GM23248 (cell line): ENCODE results near the gene MBNL3. TPM values are rescaled to one million over a fixed set of nuclear protein-coding genes. Genes with fewer than 3 reads are reported as not detected.

Source experiments
- DNase-seq: peaks from one replicate; pipeline ENCODE4 v3.0.0-alpha.2; 2015
- H2AFZ ChIP-seq: fragments of 200-600 bp; sonication (generic); 2 replicates; pipeline ENCODE4 v1.6.1; 2016; ENCODE audit warnings: antibody characterized with exemption
- H3F3A ChIP-seq: fragments of 200-600 bp; sonication (generic); 2 replicates; pipeline ENCODE4 v1.6.1; 2016; ENCODE audit warnings: mild to moderate bottlenecking, antibody characterized with exemption, mixed run types; ENCODE audit not compliant: insufficient read depth
- H3K27ac ChIP-seq: fragments of 200-600 bp; sonication (generic); 2 replicates; pipeline ENCODE4 v1.5.1; 2016; ENCODE audit warnings: mild to moderate bottlenecking
- H3K27me3 ChIP-seq: fragments of 200-600 bp; sonication (generic); replicated peaks from 2 replicates; pipeline ENCODE4 v1.6.1; 2016; ENCODE audit warnings: mild to moderate bottlenecking; ENCODE audit not compliant: insufficient read depth
- H3K36me3 ChIP-seq: fragments of 200-600 bp; sonication (generic); 2 replicates; pipeline ENCODE4 v1.6.1; 2016; ENCODE audit warnings: low read depth, mild to moderate bottlenecking
- H3K4me1 ChIP-seq: fragments of 200-600 bp; sonication (generic); 2 replicates; pipeline ENCODE4 v1.6.1; 2016; ENCODE audit warnings: mild to moderate bottlenecking; ENCODE audit not compliant: insufficient read depth
- H3K4me2 ChIP-seq: fragments of 200-600 bp; sonication (generic); one replicate; pipeline ENCODE4 v1.6.1; 2016; ENCODE audit warnings: mild to moderate bottlenecking; ENCODE audit not compliant: unreplicated experiment
- H3K4me3 ChIP-seq: fragments of 200-600 bp; sonication (generic); 2 replicates; pipeline ENCODE4 v1.5.1; 2016; ENCODE audit warnings: mild to moderate bottlenecking
- H3K79me2 ChIP-seq: fragments of 200-600 bp; sonication (generic); 2 replicates; pipeline ENCODE4 v1.6.1; 2016; ENCODE audit warnings: mild to moderate bottlenecking; ENCODE audit not compliant: insufficient read depth
- H3K9ac ChIP-seq: fragments of 200-600 bp; sonication (generic); 2 replicates; pipeline ENCODE4 v1.6.1; 2016; ENCODE audit warnings: mild to moderate bottlenecking
- H3K9me2 ChIP-seq: fragments of 200-600 bp; sonication (generic); 2 replicates; pipeline ENCODE4 v1.6.1; 2016; ENCODE audit warnings: mixed run types, mild to moderate bottlenecking, moderate library complexity; ENCODE audit not compliant: insufficient read depth
- H3K9me3 ChIP-seq: fragments of 200-600 bp; sonication (generic); one replicate; pipeline ENCODE4 v1.6.1; 2017; ENCODE audit warnings: low read depth
- H4K20me1 ChIP-seq: fragments of 200-600 bp; sonication (generic); 2 replicates; pipeline ENCODE4 v1.6.0; 2016; ENCODE audit not compliant: insufficient read depth
- EZH2 ChIP-seq: fragments of 200-600 bp; sonication (generic); IDR thresholded peaks from 2 replicates; pipeline ENCODE4 v1.6.1; 2018; ENCODE audit warnings: antibody characterized with exemption, mild to moderate bottlenecking; ENCODE audit not compliant: insufficient read depth, poor library complexity, severe bottlenecking
- EZH2phosphoT487 ChIP-seq: fragments of 200-600 bp; sonication (generic); IDR thresholded peaks from 2 replicates; pipeline ENCODE4 v1.6.1; 2018; ENCODE audit warnings: antibody characterized with exemption, moderate library complexity, mild to moderate bottlenecking, low read depth; ENCODE audit not compliant: insufficient read depth
- WGBS, 2 experiments: methylation state at CpG; one replicate each; pipeline ENCODE4 v1.1.6; 2015 to 2017; ENCODE audit warnings: low lambda C conversion rate in 2 of 2, low coverage in 1 of 2; ENCODE audit errors: missing lambda C conversion rate in 2 of 2; 5-methylcytosine and 5-hydroxymethylcytosine counted together
- in situ Hi-C: fragments of 300-500 bp; cut with MboI; formaldehyde crosslinking; loops from 2 replicates; pipeline ENCODE4 v1.15.0; 2020
- polyA plus RNA-seq: library from polyadenylated mRNA; unstranded; fragments of >200 nt; fragmentation: Nextera tagmentation; extraction: Ambion mirVana; gene quantifications from 2 replicates; pipeline ENCODE4 v1.2.1, GENCODE V29; 2016
- total RNA-seq: library from RNA; depleted of rRNA; stranded (reverse); fragments of >200 nt; shearing (Covaris generic); gene quantifications from 2 replicates; pipeline ENCODE4 v1.2.3, GENCODE V29; 2014

The MBNL3 gene
- total and polyA plus RNA-seq, 2 experiments from 2014 or later: 0.88 to 2.4 TPM

- Histone ChIP-seq H3K27ac (no peak overlapping the region), H3K9me3 (no peaks in the 10 kb centered on the region), H4K20me1 (no peaks in the 10 kb centered on the region), H3K9me2 (no peaks in the 10 kb centered on the region), H3K4me2 (no peak overlapping the region), H3K27me3 (no peaks in the 10 kb centered on the region), H3K9ac (no peak overlapping the region), H3K4me3 (no peak overlapping the region), H3F3A (no peaks in the 10 kb centered on the region), H3K4me1 (no peaks in the 10 kb centered on the region), H2AFZ (no peak overlapping the region), H3K36me3 (no peaks in the 10 kb centered on the region), H3K79me2 (no peaks in the 10 kb centered on the region)
- whole genome bisulfite sequencing, 2 experiments: 57 to 62% methylated on average over 2 to 4 of the region's 4 CpGs
- in situ Hi-C loops: no loop called here
- TF ChIP-seq EZH2phosphoT487: no peak
- no peak for TF ChIP-seq EZH2
- peak; percentile 3 for DNase-seq
These were observed 94.8 kb downstream of the MBNL3 start for GRCh38 chrX:132393992-132394391.

- no peak overlapping the region for H3K4me2 ChIP-seq
- peak; percentile 1 for DNase-seq
- TF ChIP-seq EZH2phosphoT487 (no peak), EZH2 (no peak)
- no peaks in the 10 kb centered on the region for H3K79me2 ChIP-seq
- H3K4me3 ChIP-seq: no peak overlapping the region
- H3K27me3 ChIP-seq: no peaks in the 10 kb centered on the region
- no peak overlapping the region for H3K9ac ChIP-seq
- no peaks in the 10 kb centered on the region for H3K4me1 ChIP-seq
- no peaks in the 10 kb centered on the region for H4K20me1 ChIP-seq
- no peak overlapping the region for H2AFZ ChIP-seq
- in situ Hi-C loops: no loop called here
- H3K9me3 ChIP-seq: no peaks in the 10 kb centered on the region
- no peak overlapping the region for H3K27ac ChIP-seq
- no peaks in the 10 kb centered on the region for H3F3A ChIP-seq
- H3K36me3 ChIP-seq: no peaks in the 10 kb centered on the region
- WGBS, 2 experiments: 35 to 86% methylated on average over 1 of the region's 1 CpG
- H3K9me2 ChIP-seq: no peaks in the 10 kb centered on the region
These were observed 95.4 kb downstream of the MBNL3 start for GRCh38 chrX:132393485-132393884.

DNA sequence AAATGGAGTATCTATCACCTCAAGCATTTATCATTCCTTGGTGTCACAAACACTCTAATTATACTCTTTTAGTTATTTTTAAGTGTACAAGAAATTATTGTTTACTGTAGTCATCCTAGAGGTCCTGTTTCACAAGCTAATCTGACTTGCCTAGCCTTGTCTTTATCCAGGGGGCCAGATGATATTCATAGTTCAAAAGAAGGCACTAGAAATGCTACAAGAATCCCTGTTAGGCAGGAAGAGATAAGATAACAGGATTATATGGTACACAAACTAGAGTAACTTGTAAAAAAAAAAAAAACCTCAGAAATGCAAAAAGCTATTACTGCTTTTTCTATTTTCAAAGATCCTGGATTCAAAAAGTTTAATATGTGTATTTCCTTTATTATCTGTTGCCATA is 95.8 kb downstream of the MBNL3 start:
- no peak overlapping the region for H3K9ac ChIP-seq
- in situ Hi-C loops: no loop called here
- H3K27me3 ChIP-seq: no peaks in the 10 kb centered on the region
- H3K9me2 ChIP-seq: no peaks in the 10 kb centered on the region
- no peak overlapping the region for H3K4me3 ChIP-seq
- H3K36me3 ChIP-seq: no peaks in the 10 kb centered on the region
- H3K4me1 ChIP-seq: no peaks in the 10 kb centered on the region
- H3K4me2 ChIP-seq: no peak overlapping the region
- TF ChIP-seq EZH2 (no peak), EZH2phosphoT487 (no peak)
- no peaks in the 10 kb centered on the region for H3F3A ChIP-seq
- H2AFZ ChIP-seq: no peak overlapping the region
- no peak for DNase-seq
- no peaks in the 10 kb centered on the region for H3K9me3 ChIP-seq
- no peaks in the 10 kb centered on the region for H4K20me1 ChIP-seq
- no peak overlapping the region for H3K27ac ChIP-seq
- H3K79me2 ChIP-seq: no peaks in the 10 kb centered on the region

DNA sequence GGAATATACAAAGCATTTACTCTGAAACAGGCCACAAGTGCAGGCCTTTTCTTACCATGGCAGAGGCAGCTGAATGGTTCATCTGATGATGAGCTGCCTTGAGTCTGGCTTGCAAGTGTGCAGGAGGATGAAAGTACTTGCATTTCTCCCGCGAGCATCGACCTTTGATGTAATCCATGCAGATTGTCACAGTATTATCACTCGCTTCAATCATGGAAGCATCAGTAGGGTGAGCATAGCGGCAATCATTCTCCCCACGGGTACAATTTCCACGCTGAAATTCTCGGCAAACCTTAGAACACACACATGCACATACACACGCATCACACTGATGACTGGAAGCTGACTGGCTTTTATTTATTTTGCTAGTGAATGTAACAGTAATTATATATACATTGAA is 98.0 kb downstream of the MBNL3 start:
- H3K4me3 ChIP-seq: no peak overlapping the region
- H3K9me3 ChIP-seq: no peaks in the 10 kb centered on the region
- DNase-seq: no peak
- H3F3A ChIP-seq: no peaks in the 10 kb centered on the region
- WGBS, 2 experiments: 97 to 99% methylated on average over 8 to 9 of the region's 9 CpGs
- in situ Hi-C loops: no loop called here
- no peaks in the 10 kb centered on the region for H3K79me2 ChIP-seq
- H3K9me2 ChIP-seq: no peaks in the 10 kb centered on the region
- no peaks in the 10 kb centered on the region for H3K27me3 ChIP-seq
- H3K9ac ChIP-seq: no peak overlapping the region
- no peaks in the 10 kb centered on the region for H3K4me1 ChIP-seq
- no peak overlapping the region for H3K27ac ChIP-seq
- H3K4me2 ChIP-seq: no peak overlapping the region
- TF ChIP-seq EZH2phosphoT487 (no peak), EZH2 (no peak)
- H4K20me1 ChIP-seq: no peaks in the 10 kb centered on the region
- H3K36me3 ChIP-seq: no peaks in the 10 kb centered on the region
- H2AFZ ChIP-seq: no peak overlapping the region

- H3K9ac ChIP-seq: no peak overlapping the region
- no peaks in the 10 kb centered on the region for H3K27me3 ChIP-seq
- H3F3A ChIP-seq: no peaks in the 10 kb centered on the region
- H3K4me3 ChIP-seq: no peak overlapping the region
- TF ChIP-seq EZH2phosphoT487 (no peak), EZH2 (no peak)
- in situ Hi-C loops: no loop called here
- H3K36me3 ChIP-seq: no peaks in the 10 kb centered on the region
- H4K20me1 ChIP-seq: no peaks in the 10 kb centered on the region
- H2AFZ ChIP-seq: no peak overlapping the region
- no peaks in the 10 kb centered on the region for H3K4me1 ChIP-seq
- no peaks in the 10 kb centered on the region for H3K9me2 ChIP-seq
- no peaks in the 10 kb centered on the region for H3K79me2 ChIP-seq
- WGBS, 2 experiments: 92 to 100% methylated on average over 2 of the region's 2 CpGs
- H3K4me2 ChIP-seq: no peak overlapping the region
- no peak for DNase-seq
- no peaks in the 10 kb centered on the region for H3K9me3 ChIP-seq
- H3K27ac ChIP-seq: no peak overlapping the region
These were observed 99.4 kb downstream of the MBNL3 start for GRCh38 chrX:132389480-132389879.
